ENCODE results near the gene SLC9B2.

SLC9B2 gene

GRCh38 chr4:103075894-103076746 is 441 bp downstream of the SLC9B2 start:
- DNase-seq (ENCODE audit: low spot score) = peak; percentile 52

GRCh38 chr4:103075435-103075893 is 1.1 kb downstream of the SLC9B2 start:
- DNase-seq (ENCODE audit: low spot score) = peak; percentile 44

DNA sequence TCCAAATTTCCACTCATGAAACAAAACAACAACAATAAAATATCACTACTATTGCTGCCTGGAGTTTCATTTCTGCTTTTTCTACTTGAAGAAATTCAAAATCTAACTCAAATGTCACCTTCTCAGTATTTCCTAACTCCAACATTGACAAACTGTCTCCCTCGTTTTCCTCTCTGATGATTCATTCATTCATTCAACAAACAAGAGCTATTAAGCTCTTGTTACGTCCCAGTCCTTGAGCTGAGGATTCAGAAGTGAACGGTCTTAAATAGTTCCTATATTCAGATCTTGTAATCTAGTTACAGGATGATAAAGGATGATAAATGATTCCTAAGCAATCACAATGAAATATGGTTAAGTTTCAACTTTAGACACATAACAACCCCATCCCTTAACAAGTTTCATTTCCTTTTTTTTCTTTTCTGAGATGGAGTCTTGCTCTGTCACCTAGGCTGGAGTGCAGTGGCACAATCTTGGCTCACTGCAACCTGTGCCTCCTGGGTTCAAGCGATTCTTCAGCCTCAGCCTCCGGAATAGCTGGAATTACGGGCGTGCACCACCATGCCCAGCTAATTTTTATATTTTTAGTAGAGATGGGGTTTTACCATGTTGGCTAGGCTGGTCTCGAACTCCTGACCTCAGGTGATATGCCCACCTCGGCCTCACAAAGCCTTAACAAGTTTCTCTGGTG is 1.7 kb downstream of the SLC9B2 start:
- DNase-seq (ENCODE audit: low spot score) = no peak

DNA sequence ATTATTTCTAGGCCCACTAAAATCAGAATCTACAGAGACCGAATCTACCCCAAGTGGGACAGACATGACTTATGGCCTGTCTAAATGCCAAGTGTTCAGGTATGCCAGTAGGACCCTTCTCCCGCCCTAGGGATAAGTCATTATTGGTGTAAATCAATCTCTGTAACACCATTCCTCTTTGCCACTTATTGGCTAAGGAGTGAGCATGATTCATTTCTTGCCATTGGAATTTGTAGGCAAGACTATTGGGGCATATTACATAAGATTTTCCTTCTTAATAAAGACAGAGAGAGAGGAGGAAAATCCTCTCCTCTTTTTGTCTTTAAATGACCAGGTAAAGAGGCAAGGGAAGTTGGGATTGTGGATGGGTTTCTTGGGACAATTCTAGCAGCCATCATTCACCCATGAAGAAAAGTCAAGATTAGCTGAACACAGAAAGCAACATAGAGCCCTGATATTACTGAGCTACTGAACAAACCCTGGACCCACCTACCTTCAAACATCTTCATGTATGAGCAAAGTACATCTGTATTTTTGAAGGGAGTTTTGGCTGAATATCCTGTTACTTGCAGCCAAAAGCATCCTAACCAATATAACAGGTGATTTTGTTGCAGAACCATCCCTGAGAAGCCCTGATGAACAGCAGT is 2.6 kb downstream of the SLC9B2 start:
- no peak for DNase-seq (ENCODE audit: low spot score)

GRCh38 chr4:103067841-103068547 is 8.6 kb downstream of the SLC9B2 start:
- DNase-seq (ENCODE audit: low spot score) = no peak

DNA sequence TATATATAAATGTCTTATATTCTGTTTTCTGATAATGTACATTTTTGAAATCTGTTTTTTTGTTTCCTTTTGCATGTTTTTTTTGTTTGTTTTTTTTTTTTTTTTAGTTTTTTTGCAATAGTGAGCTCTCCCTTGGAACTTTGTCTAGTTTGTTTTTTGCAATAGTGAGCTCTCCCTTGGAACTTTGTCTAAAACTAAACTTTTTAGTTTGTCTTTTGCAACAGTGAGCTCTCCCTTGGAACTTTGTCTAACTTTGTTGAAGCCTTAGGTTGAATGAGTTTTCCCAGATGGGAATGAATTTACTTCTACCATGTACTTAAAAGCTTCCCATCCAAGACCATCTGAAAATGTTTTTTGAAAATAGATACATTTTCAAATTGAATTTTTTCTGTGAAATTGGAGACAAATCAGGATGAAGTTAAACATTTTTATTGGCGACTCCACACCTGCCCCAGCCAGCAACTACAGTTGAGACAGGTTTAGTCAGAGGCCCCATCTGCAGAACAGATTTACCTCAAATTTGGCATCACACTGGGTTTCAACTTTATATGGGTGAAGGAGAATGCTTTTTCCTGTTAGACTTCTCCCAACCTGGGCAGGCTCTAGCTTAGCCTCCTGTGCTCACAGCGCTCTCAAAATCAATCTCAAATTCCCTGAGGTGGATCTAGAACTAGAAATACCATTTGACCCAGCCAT is 16.0 kb downstream of the SLC9B2 start:
- no peak for DNase-seq (ENCODE audit: low spot score)

GRCh38 chr4:103054030-103054429 is 22.5 kb downstream of the SLC9B2 start:
- no peak for DNase-seq (ENCODE audit: low spot score)

GRCh38 chr4:103052779-103053178 is 23.8 kb downstream of the SLC9B2 start:
- no peak for DNase-seq (ENCODE audit: low spot score)

DNA sequence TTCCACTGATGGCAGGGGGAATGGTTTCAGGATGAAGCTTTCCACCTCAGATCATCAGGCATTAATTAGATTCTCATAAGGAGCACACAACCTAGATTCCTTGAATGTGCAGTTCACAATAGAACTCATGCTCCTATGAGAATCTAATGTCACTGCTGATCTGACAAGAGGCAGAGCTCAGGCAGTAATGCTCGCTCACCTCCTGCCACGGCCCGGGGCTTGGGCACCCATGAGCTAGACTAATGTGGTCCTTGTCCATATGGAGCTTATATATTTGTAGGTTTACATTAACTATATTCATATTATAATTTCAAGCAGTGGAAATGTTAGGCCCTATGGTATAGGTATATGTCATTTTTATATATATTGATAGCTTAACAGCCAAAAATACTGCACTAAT is 24.4 kb downstream of the SLC9B2 start:
- no peak for DNase-seq (ENCODE audit: low spot score)

- DNase-seq (ENCODE audit: low spot score) = no peak
Observed at GRCh38 chr4:103050736-103051436, 25.7 kb downstream of the SLC9B2 start.

DNA sequence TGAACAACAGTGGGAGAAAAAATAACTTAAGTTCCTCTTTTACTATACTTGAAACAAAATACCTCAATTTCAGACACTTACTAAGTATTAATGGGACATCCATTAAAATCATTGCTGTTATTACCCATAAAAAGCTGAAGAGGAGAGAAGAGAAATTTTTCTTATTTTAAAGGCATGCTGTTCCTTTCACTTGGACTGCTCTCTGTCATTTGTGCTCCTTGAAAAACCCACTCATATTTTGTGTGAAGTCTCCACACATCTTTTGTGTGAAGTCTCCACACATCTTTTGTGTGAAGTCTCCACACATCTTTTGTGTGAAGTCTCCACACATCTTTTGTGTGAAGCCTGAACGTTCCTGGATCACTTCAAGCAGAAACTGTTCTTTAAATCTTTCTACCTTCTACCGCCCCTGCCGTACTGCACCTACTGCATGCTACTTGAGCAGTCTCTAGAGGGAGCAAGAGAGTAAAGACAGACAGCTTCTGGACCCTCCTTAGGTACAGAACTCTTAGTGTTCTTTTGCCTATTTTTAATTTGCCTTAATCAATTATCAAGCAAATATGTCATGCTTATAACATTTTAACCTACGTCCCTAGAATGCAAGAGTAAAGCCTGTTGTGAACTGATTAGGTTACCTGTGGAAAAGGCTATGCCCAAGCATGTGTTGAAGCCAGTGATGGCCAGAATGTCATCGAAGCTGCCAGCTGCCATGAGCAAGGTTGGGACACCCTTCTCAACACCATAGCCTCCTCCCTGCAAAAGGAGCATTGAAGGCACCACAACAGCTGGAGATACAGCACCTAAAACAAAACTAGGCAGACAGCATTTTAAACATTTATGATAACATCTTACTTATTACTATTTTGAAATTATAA is 29.9 kb downstream of the SLC9B2 start:
- DNase-seq (ENCODE audit: low spot score) = peak; percentile 23

DNA sequence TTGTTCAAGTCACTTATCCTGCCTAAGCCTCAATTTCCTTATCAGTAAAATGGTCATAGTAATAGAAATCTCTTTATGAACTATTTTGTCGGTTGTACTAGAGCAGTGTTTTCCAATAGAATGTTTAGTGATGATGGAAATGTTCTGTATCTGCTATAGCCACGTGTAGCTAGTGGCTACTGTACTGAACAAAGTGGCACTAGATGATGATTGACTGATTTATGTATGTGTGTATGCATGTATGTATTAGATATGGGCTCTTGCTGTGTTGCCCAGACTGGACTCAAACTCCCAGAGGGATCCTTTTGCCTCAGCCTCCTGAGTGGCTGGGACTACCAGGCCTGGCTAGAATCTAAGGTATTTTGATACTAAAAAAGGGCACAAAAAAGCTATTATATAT is 32.4 kb downstream of the SLC9B2 start:
- no peak for DNase-seq (ENCODE audit: low spot score)

- DNase-seq (ENCODE audit: low spot score) = no peak
Observed at GRCh38 chr4:103036169-103036568, 40.4 kb downstream of the SLC9B2 start.

DNA sequence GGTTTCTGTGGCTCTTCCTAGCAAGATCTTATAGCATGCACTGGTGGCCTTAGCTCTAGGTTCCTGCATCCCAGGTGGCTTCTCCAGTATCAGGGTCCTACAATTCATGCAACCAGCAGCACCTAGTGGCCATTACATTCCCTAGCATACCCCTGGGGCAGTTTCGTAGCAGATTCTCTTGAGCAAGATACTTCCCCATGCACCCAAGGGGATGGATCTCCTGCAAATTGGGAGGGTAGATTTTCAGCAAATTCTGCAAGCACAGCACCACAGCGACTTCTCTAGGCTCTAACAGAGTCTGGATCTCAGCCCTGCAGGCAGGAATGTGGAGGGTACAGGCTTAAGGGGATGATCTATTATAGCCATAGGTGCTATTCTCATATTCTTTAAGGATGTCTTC is 44.0 kb downstream of the SLC9B2 start:
- DNase-seq (ENCODE audit: low spot score) = peak; percentile 29

- DNase-seq (ENCODE audit: low spot score) = no peak
Observed at GRCh38 chr4:103030791-103031190, 45.8 kb downstream of the SLC9B2 start.

DNA sequence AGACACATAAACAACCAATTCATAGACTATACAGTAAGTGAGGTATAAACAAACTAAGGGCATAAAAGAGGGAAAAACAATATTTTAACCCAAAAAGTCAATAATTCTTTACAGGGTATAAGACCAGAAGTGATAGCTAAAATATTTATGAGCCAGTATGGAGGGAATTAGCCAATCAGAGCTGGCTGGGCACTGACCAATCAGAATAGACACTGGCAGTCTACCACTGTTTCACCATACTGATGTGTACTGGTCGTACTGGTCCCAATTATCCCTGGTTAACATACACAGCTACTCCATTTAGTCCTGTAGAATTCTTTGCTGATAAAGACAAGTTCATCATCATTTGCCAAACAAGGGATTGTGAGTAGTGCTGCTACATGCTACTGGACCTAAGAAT is 47.3 kb downstream of the SLC9B2 start:
- DNase-seq (ENCODE audit: low spot score) = no peak

DNA sequence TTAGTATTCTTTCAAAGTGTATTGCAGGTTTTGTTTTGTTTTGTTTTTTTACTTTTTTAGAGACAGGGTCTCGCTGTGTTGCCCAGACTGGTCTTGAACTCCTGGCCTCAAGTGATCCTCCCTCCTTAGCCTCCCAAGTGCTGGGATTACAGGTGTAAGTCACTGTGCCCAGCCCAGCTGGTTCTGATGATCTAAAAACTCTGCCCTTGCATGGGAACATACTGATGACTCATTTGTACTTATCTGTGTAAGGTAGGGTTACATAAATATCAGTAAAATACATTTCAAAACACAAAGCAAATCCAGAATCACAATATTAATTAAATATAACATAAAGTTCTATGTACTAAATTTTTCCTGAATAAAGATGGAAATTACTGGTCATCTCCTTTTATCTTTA is 49.7 kb downstream of the SLC9B2 start:
- no peak for DNase-seq (ENCODE audit: low spot score)

DNA sequence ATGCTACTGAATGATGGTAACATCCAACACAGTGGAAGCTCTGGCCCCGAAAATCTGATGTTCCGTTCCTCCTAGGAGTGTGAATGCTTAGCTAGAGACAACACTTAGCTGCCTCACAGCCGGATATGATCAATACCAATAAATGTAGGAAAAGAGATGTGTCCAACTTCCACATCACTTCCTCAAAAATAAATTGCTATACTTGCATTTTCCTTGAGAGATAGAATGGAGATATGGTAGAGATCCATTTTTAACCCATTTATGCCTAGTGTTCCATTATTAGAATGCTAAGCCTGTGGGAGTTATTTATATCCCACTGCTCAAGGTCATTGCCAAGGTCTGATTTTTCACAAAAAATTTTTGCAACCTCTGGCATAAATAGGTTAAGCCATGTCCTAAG is 51.6 kb downstream of the SLC9B2 start:
- DNase-seq (ENCODE audit: low spot score) = no peak

GRCh38 chr4:103021120-103021519 is 55.4 kb downstream of the SLC9B2 start:
- DNase-seq (ENCODE audit: low spot score) = no peak

Data from HuH-7 (cell line).